OCI-LY7 (cell line): ENCODE results near the gene C17orf50.

Experiments used
- CTCF ChIP-seq: fragments of 200-600 bp; sonication (generic); conservative IDR thresholded peaks from 2 replicates; pipeline ENCODE4 v1.5.1; 2014; ENCODE audit warnings: mild to moderate bottlenecking, antibody characterized with exemption, low read length, moderate library complexity, mixed read lengths
- EZH2phosphoT487 ChIP-seq: fragments of 200-600 bp; sonication (generic); IDR thresholded peaks from 2 replicates; pipeline ENCODE4 v1.6.1; 2018; ENCODE audit warnings: low read depth, borderline replicate concordance, mild to moderate bottlenecking, mixed run types, antibody characterized with exemption, low read length, moderate library complexity, mixed read lengths

GRCh38 chr17:35735036-35735805 is 25.5 kb upstream of the C17orf50 start:
- TF ChIP-seq CTCF (no peak), EZH2phosphoT487 (no peak)
